Measurements from ENCODE around the gene ILRUN.

ILRUN gene

DNA sequence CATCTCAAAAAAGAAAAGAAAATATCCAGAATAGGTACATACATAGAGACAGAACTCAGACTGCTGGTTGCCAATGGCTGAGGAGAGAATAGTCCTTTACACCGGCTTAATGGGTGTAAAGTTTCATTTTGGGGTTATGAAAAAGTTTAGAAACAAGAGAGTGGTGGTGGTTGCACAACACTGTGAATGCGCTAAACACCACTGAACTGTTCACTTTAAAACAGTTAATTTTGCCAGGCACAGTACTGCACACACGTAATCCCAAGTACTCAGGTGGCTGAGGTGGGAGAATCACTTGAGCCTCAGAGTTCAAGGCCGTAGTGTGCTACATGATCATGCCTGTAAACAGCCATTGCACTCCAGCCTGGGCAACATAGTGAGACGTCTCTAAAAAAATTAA, 7.6 kb downstream of the ILRUN start:
- Histone ChIP-seq H3K9ac (ENCODE audit: low read depth, low read length, poor library complexity, severe bottlenecking) (no peak overlapping the region), H3K9me3 (ENCODE audit: insufficient read depth, low read depth, low read length) (0 out of 2 replicates have a peak, but pooled peaks cover 3% of the 10 kb centered on the region), H3K9me2 (replicated peaks; ENCODE audit: low read depth, low read length) (no peaks in the 10 kb centered on the region), H3K79me2 (ENCODE audit: insufficient read depth, low read length) (peaks cover 95% of the 10 kb centered on the region), H3K4me2 (ENCODE audit: low read depth, low read length, poor library complexity, severe bottlenecking) (no peak overlapping the region), H2AFZ (ENCODE audit: low read length) (no peak overlapping the region), H3K4me1 (ENCODE audit: insufficient read depth, low read length, poor library complexity, severe bottlenecking) (peaks cover 36% of the 10 kb centered on the region), H3K36me3 (ENCODE audit: insufficient read depth, low read length) (peaks cover 6% of the 10 kb centered on the region; the same call in 1 of the 2 replicates), H3K27me3 (ENCODE audit: insufficient read depth, low read length, poor library complexity, severe bottlenecking) (no peaks in the 10 kb centered on the region), H3K4me3 (ENCODE audit: low read length, poor library complexity, severe bottlenecking) (no peak overlapping the region), H4K20me1 (ENCODE audit: insufficient read depth, low read length, poor library complexity, severe bottlenecking) (peaks cover 61% of the 10 kb centered on the region), H3F3A (ENCODE audit: low read depth) (no peaks in the 10 kb centered on the region)
- TF ChIP-seq EZH2phosphoT487 (IDR thresholded peaks at IDR 0.05; ENCODE audit: borderline replicate concordance): no peak
- TF ChIP-seq, protein P1, sequence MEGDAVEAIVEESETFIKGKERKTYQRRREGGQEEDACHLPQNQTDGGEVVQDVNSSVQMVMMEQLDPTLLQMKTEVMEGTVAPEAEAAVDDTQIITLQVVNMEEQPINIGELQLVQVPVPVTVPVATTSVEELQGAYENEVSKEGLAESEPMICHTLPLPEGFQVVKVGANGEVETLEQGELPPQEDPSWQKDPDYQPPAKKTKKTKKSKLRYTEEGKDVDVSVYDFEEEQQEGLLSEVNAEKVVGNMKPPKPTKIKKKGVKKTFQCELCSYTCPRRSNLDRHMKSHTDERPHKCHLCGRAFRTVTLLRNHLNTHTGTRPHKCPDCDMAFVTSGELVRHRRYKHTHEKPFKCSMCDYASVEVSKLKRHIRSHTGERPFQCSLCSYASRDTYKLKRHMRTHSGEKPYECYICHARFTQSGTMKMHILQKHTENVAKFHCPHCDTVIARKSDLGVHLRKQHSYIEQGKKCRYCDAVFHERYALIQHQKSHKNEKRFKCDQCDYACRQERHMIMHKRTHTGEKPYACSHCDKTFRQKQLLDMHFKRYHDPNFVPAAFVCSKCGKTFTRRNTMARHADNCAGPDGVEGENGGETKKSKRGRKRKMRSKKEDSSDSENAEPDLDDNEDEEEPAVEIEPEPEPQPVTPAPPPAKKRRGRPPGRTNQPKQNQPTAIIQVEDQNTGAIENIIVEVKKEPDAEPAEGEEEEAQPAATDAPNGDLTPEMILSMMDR (conservative IDR thresholded peaks at IDR 0.05; ENCODE audit: low read length): no peak

DNA sequence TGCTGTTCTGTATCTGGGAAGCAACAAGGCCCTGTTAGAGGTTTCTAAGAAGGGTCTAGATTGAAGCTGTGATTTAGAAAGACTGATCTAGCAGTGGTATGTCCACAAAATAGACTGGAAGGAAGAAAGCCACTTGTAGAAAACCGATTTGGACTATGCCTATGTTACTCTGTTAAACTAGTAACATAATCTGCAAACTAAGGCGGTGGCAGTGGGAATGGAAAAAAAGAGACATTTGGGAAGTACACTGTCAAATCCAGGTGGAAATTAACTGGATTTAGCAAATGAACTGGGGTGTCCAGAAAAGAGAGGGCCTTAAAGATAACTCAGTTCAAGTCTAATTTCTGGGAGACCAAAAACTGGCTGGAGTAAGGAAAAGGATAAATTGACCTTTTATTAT, 11.6 kb downstream of the ILRUN start:
- Histone ChIP-seq H2AFZ (ENCODE audit: low read length) (no peak overlapping the region), H3F3A (ENCODE audit: low read depth) (no peaks in the 10 kb centered on the region), H3K9me3 (ENCODE audit: insufficient read depth, low read depth, low read length) (0 out of 2 replicates have a peak, but pooled peaks cover 3% of the 10 kb centered on the region), H3K4me2 (ENCODE audit: low read depth, low read length, poor library complexity, severe bottlenecking) (no peak overlapping the region), H3K27me3 (ENCODE audit: insufficient read depth, low read length, poor library complexity, severe bottlenecking) (no peaks in the 10 kb centered on the region), H3K36me3 (ENCODE audit: insufficient read depth, low read length) (peaks cover 6% of the 10 kb centered on the region; the same call in 1 of the 2 replicates), H3K4me1 (ENCODE audit: insufficient read depth, low read length, poor library complexity, severe bottlenecking) (peaks cover 10% of the 10 kb centered on the region), H3K79me2 (ENCODE audit: insufficient read depth, low read length) (peaks cover 83% of the 10 kb centered on the region), H3K9me2 (replicated peaks; ENCODE audit: low read depth, low read length) (no peaks in the 10 kb centered on the region), H4K20me1 (ENCODE audit: insufficient read depth, low read length, poor library complexity, severe bottlenecking) (peaks cover 39% of the 10 kb centered on the region), H3K4me3 (ENCODE audit: low read length, poor library complexity, severe bottlenecking) (no peak overlapping the region), H3K9ac (ENCODE audit: low read depth, low read length, poor library complexity, severe bottlenecking) (no peak overlapping the region)
- TF ChIP-seq, protein P1 (conservative IDR thresholded peaks at IDR 0.05; ENCODE audit: low read length): no peak
- TF ChIP-seq EZH2phosphoT487 (IDR thresholded peaks at IDR 0.05; ENCODE audit: borderline replicate concordance): no peak

DNA sequence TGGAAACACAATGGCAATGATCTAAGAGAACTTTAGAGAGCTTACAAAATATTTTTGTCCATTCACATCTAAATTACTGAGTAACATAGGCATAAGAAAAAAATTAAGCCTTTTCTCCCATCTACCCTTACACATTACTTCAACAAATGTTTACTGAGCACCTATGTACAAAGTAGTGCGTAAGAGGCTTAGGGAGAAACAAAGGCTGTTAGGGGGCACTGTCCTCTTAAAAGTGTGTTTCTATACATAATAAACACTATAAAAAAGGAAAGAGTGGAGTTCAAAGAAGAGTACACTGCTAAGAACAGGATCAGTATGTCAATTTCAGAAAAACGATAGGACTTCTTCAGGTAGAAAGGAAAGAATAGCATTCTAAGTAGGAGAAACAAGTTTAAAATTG, 12.2 kb downstream of the ILRUN start:
- no peak overlapping the region for H2AFZ ChIP-seq (ENCODE audit: low read length)
- H3K79me2 ChIP-seq (ENCODE audit: insufficient read depth, low read length): peaks cover 83% of the 10 kb centered on the region
- H3K4me3 ChIP-seq (ENCODE audit: low read length, poor library complexity, severe bottlenecking): no peak overlapping the region
- H3K27me3 ChIP-seq (ENCODE audit: insufficient read depth, low read length, poor library complexity, severe bottlenecking): no peaks in the 10 kb centered on the region
- no peak overlapping the region for H3K4me2 ChIP-seq (ENCODE audit: low read depth, low read length, poor library complexity, severe bottlenecking)
- no peaks in the 10 kb centered on the region for H3F3A ChIP-seq (ENCODE audit: low read depth)
- no peak overlapping the region for H3K9ac ChIP-seq (ENCODE audit: low read depth, low read length, poor library complexity, severe bottlenecking)
- H3K9me2 ChIP-seq (replicated peaks; ENCODE audit: low read depth, low read length): no peaks in the 10 kb centered on the region
- H3K4me1 ChIP-seq (ENCODE audit: insufficient read depth, low read length, poor library complexity, severe bottlenecking): peaks cover 4% of the 10 kb centered on the region
- H3K9me3 ChIP-seq (ENCODE audit: insufficient read depth, low read depth, low read length): 0 out of 2 replicates have a peak, but pooled peaks cover 3% of the 10 kb centered on the region
- peaks cover 39% of the 10 kb centered on the region for H4K20me1 ChIP-seq (ENCODE audit: insufficient read depth, low read length, poor library complexity, severe bottlenecking)
- peaks cover 6% of the 10 kb centered on the region; the same call in 1 of the 2 replicates for H3K36me3 ChIP-seq (ENCODE audit: insufficient read depth, low read length)
- TF ChIP-seq, protein P1 (conservative IDR thresholded peaks at IDR 0.05; ENCODE audit: low read length): no peak
- no peak for TF ChIP-seq EZH2phosphoT487 (IDR thresholded peaks at IDR 0.05; ENCODE audit: borderline replicate concordance)
